SKM-1 (cell line): ENCODE data around the gene ADGRF3.
"Not testable (repeated sequence)": the region's sequence is repeated elsewhere in the genome, so short reads cannot be mapped to it uniquely, and the experiment has no call there.

Experiments used
- DNase-seq: peaks from one replicate; lab custom pipeline; 2025; ENCODE audit not compliant: unreplicated experiment; lab: John Stamatoyannopoulos, UW

Gene ADGRF3

DNA sequence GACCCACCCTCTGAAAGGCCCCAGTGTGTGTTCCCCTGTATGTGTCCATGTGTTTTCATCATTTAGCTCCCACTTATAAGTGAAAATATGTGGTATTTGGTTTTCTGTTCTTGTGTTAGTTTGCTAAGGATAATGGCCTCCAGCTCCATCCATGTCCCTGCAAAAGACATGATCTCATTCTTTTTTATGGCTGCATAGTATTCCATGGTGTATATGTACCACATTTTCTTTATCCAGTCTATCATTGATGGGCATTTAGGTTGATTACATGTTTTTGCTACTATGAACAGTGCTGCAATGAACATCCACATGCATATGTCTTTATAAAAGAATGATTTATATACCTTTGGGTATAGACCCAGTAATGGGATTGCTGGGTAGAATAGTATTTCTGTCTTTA, 22.1 kb downstream of the ADGRF3 start:
- not testable (repeated sequence) for DNase-seq

DNA sequence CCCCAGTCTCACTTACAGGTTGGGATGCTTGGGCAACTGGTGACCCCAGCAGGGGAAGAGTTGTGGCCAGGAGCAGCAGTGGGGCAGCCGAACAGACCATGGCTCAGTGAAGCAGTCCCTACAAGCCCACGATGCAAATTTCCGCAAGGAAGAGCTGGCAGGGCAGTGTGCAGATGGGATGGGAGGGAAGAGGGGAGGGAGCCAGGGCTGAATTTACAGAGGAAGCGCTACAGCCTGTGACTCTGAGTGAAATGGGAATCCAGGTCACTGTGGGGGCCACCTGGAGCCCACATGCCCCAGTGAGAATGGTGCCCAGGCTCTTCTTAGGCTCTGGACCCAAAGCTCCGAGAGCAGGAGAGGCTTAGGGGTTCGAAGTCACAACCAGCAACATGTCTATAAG, 27.6 kb downstream of the ADGRF3 start:
- DNase-seq = no peak

DNA sequence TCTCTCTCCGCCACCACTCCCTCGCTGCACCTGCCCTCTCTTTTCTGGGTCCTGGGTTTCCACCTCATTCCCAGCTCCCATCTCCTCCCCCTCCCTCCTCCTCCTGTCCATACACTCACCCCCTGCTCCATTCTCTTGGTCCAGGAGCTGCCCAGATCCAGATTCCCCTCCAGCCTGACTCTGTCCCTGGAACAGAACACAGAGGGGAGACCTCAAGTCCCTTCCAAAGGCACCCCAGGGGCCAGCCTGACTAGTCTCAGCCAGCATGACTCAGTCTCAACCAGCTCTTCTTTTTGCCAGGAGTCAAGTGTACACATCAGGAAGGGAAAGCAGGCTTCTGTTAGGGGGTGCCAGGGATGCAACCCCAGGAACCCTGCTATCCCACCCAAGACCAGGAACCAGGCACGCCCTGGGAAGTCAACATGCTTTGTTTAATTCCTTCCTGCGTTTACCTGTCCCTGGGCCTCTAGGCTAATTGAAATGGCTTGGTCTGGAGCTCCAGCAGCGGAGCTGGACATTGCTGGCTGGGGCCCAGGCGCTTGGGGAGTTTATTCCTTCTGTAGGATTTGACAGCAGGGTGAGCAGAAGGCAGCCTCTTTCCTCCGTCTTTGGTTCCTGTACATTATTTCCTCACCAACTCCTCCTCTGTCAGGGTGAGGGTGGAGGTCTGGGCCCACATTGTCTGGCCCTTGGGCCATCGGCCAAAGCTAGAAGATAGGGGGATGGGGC, 29.0 kb downstream of the ADGRF3 start:
- no peak for DNase-seq

GRCh38 chr2:26316845-26317244, 29.7 kb downstream of the ADGRF3 start:
- no peak for DNase-seq

DNA sequence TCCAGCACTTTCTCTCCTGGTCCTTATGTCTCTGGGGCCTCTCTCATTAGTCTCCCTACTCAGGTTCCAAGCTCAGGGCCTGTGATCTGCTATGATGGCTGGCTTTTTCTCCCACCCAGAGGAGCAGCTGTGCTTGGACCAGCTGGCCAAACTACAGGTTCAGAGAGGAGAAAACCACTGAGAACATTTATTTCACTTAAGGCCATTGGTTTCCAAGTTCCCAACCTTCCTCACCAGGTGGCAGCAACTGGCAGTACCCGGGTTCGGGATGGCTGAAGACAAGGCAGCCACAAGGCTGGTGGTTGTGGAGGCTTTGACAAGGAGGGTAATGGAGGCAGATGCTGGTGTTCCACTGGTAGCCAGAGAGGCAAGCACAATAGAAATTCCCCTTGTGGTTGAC, 30.5 kb downstream of the ADGRF3 start:
- no peak for DNase-seq

- no peak for DNase-seq
Measured at GRCh38 chr2:26314243-26314642, 32.3 kb downstream of the ADGRF3 start.

- DNase-seq = no peak
Measured at GRCh38 chr2:26313446-26313845, 33.1 kb downstream of the ADGRF3 start.

GRCh38 chr2:26312471-26312870, 34.1 kb downstream of the ADGRF3 start:
- no peak for DNase-seq

GRCh38 chr2:26309921-26310320, 36.7 kb downstream of the ADGRF3 start:
- DNase-seq = no peak

DNA sequence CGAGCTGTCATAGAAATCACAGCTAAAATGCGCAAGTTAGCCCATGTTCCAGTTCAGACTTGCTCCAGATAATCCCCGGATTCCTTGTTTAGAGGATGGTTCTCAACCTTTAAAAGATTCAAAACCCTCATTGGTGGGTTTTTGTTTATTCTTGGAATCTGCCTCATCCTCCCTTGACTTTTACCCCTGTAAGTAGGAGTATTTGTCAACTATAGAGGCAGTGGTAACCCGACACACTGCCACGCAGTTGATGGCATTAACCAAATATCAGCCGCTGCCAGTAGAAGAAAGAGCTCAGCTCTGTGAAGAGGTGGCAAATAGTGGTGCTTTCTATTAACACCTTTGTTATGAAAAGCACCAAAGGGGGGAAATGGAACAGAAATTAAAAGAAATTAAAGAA, 41.0 kb downstream of the ADGRF3 start:
- DNase-seq = no peak

GRCh38 chr2:26305094-26305493, 41.5 kb downstream of the ADGRF3 start:
- DNase-seq = not testable (repeated sequence)

DNA sequence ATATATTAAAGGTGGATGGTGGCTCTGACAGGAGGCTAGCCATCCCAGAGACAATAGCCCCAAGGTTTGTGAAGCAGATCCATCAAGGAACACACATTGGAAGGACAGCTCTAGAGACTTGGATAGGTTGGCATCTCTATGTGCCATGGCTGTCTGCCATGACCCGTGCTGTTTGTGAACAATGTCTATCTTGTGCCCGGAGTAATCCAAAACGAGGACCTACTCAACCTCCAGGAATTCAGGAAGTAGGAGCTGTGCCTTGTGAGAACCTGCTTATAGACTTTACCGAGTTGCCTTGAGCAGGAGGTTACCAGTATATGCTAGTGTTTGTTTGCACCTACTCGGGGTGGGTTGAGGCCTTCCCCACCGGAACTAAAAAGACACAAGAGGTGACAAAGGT, 43.7 kb downstream of the ADGRF3 start:
- no peak for DNase-seq

DNA sequence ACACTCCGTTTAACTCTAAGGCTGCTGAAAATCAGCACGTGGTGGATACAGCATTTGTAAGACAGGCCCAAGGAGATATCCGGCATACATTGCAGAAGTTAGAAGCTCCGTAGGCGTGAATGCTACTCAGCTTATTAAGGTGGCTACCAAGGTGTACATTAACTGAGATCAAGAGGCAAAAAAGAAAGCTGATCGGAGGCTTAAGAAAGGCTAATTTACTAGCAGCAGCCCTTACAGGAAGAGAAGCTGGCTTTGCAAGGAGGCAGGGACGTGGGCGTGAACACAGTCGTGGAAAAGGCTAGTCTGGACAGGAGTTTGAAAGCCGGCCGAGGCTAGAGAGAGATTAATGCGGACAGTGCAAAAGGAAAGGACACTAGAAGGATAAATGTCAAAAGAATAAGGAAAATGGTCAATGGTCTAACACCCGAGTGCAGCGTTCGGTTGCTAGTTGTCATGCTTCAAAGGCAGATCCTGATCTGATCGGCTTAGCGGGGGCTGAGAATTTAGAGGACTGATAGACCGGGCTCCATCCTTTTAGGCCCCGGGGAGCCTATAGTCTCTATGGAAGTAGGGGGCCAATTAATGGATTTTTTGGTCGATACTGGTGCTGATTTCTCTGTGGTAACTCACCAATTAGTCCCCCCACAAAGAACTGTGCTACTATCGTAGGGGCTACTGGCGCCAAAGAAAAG, 46.2 kb downstream of the ADGRF3 start:
- DNase-seq = no peak

DNA sequence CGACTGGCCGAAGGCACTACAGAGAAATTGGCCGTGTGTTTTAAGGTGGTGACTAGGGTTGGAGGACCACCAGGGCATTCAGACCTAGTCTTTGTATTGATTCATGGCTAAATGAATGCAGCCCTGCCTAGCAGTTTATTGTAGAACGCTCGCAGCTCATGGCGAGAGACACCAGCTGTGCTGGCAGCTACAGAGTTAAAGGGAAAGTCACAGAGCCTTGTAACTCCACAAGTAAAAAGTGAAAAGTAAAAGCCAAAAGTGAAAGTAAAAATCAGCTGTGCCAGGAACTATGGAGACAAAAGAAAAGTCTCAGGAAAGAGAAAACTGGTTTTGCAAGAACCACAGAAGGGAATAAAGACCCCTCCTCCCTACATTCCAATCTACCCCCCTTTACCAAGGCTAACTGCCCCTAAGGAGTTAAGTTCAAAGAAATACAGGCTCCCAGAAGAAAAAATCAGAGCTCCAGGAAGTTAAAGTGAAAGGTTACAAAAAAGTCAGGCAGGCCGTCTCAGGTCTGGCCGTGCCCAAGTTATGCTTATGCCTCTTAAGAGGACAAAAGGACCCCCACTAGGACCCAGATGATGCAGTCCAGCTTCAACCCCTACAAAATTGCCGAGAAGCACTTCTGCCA, 47.0 kb downstream of the ADGRF3 start:
- DNase-seq = no peak

GRCh38 chr2:26298638-26299393, 47.8 kb downstream of the ADGRF3 start:
- no peak for DNase-seq

- no peak for DNase-seq
Measured at GRCh38 chr2:26298286-26298637, 48.3 kb downstream of the ADGRF3 start.

GRCh38 chr2:26297061-26297460, 49.5 kb downstream of the ADGRF3 start:
- no peak for DNase-seq

DNA sequence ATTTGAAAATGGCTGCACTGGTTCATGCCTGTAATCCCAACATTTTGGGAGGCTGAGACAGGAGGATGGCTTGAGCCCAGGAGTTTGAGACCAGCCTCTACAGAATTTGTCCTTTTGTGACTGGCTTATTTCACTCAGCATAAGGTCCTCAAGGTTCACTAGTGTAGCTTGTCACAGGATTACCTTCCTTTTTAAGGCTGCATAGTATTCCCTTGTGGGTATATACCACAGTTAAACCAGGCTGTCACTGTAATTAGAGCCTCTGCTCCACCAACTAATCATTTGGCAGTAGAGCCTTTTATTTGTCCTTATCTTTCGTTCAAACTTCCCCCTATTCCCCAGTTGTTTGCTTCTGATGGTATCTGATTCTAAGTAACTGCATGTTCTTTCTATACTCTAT, 51.1 kb downstream of the ADGRF3 start:
- DNase-seq = no peak

DNA sequence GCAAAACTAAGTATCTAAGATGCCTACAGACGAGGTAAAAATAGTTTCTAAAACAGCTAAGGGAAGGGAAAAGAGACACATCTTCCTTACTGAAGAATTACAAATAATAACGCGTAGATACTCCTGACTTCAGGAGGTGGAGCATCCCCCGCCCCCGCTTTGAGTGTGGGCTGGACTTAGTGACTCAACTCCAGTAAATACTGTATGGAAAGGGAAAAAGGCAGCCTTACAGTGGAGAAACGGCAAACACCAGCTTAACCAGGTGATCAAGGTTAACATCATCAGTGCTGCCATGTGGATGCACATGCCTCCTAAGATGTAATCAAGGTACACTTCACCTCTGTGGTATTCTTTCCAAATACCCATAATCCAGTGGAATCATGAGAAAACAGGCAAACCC, 53.9 kb downstream of the ADGRF3 start:
- no peak for DNase-seq

- no peak for DNase-seq
Measured at GRCh38 chr2:26290001-26290400, 56.6 kb downstream of the ADGRF3 start.

DNA sequence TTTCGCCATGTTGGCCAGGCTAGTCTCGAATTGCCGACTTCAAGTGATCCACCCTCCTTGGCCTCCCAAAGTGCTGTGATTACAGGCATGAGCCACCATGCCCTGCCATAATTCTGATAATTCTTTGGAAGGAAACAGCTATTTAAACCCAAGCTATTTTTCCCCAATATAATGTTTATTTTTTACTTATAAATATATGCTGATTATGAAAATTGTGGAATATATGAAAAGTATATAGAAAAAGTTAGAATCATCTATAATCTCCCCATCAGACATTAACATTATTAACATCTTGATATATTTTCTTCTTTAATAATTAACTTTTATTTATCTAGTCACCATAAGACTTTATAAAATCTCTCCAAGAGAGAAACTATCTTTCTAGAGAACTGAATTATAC, 60.7 kb downstream of the ADGRF3 start:
- DNase-seq = no peak

- no peak for DNase-seq
Measured at GRCh38 chr2:26284132-26284531, 62.5 kb downstream of the ADGRF3 start.
